K562 (cell line): ENCODE results near the gene NUP62. TPM values are rescaled to one million over a fixed set of nuclear protein-coding genes. Genes with fewer than 3 reads are reported as not detected.

Experiments
- ARID2 ChIP-seq: fragments of 450-650 bp; IDR thresholded peaks from 2 replicates; pipeline ENCODE4 v1.6.1; 2017; ENCODE audit warnings: antibody characterized with exemption, mild to moderate bottlenecking
- BCOR ChIP-seq: fragments of 450-650 bp; IDR thresholded peaks from 2 replicates; pipeline ENCODE4 v1.6.1; 2016
- BRD9 ChIP-seq: fragments of 450-650 bp; IDR thresholded peaks from 2 replicates; pipeline ENCODE4 v1.6.1; 2018; ENCODE audit warnings: low read depth; ENCODE audit not compliant: partially characterized antibody
- CCNT2 ChIP-seq: IDR thresholded peaks from 2 replicates; pipeline ENCODE4 v1.6.1; 2011; ENCODE audit warnings: borderline replicate concordance, low read depth, mild to moderate bottlenecking, moderate library complexity, mixed read lengths, low read length; ENCODE audit not compliant: insufficient read length; ENCODE audit errors: extremely low read depth
- MAFF ChIP-seq: IDR thresholded peaks from 2 replicates; pipeline ENCODE4 v1.6.1; 2012; ENCODE audit warnings: low read length, improper control_type of control experiment
- NEUROD1 ChIP-seq: fragments of 150-350 bp; IDR thresholded peaks from 2 replicates; pipeline ENCODE4 v1.6.1; 2014; ENCODE audit warnings: borderline replicate concordance, low read length, low read depth; ENCODE audit not compliant: partially characterized antibody
- PML ChIP-seq: IDR thresholded peaks from 2 replicates; pipeline ENCODE4 v1.6.1; 2012; ENCODE audit warnings: low read length, inconsistent platforms
- ZNF146 ChIP-seq: IDR thresholded peaks from one replicate; pipeline ENCODE4 v1.6.1; 2018; ENCODE audit warnings: missing compliant biosample characterization; ENCODE audit not compliant: unreplicated experiment
- ZNF165 ChIP-seq: fragments of 250-450 bp; sonication (Bioruptor Pico); IDR thresholded peaks from 2 replicates; pipeline ENCODE4 v1.4.0; 2020; ENCODE audit warnings: borderline replicate concordance
- polyA plus RNA-seq, 8 experiments: library from polyadenylated mRNA; depleted of rRNA in 4 of 8; stranded (reverse) in 5 of 8; unstranded in 3 of 8; fragments of >200 nt; fragmentation: Nextera tagmentation in 2 of 8; fragmentation: Illumina TruSeq in 1 of 8; extraction: Ambion mirVana in 2 of 8; extraction: Trizol in 1 of 8; gene quantifications; 2 replicates each; pipeline versions ENCODE4 v1.2.1 to v1.2.3, GENCODE V29; 2011 to 2014; ENCODE audit warnings: inconsistent platforms in 1 of 8, missing spikeins in 1 of 8
- total RNA-seq, 7 experiments: library from RNA; depleted of rRNA in 6 of 7; stranded (reverse); fragments of >200 nt in 6 of 7; fragmentation: Illumina TruSeq in 2 of 7; extraction: Trizol in 2 of 7; gene quantifications; 2 replicates each; pipeline versions ENCODE4 v1.2.1 to v1.2.3, GENCODE V29; 2011 to 2021; ENCODE audit warnings: low replicate concordance in 1 of 7
- TF ChIP-seq, protein P1 (sequence below): sonication (generic); formaldehyde crosslinking; IDR thresholded peaks from 2 replicates; pipeline ENCODE4 v1.8.1; 2023; ENCODE audit warnings: mild to moderate bottlenecking, missing genetic modification reagents
- TF ChIP-seq, protein P2 (sequence below): fragments of 450-650 bp; conservative IDR thresholded peaks from 2 replicates; pipeline ENCODE4 v1.6.1; 2016; ENCODE audit warnings: missing genetic modification characterization, low read depth, mild to moderate bottlenecking, control low read depth, missing compliant biosample characterization
- TF ChIP-seq, protein P3 (sequence below): fragments of 250-450 bp; sonication (Bioruptor Pico); IDR thresholded peaks from 2 replicates; pipeline ENCODE4 v1.8.0; 2021; ENCODE audit warnings: mild to moderate bottlenecking, moderate library complexity
- TF ChIP-seq, protein P4 (sequence below): fragments of 450-650 bp; formaldehyde crosslinking; IDR thresholded peaks from 2 replicates; pipeline ENCODE4 v1.4.0; 2020; ENCODE audit warnings: mild to moderate bottlenecking, moderate library complexity
- TF ChIP-seq, protein P5 (sequence below): fragments of 450-650 bp; IDR thresholded peaks from 2 replicates; pipeline ENCODE4 v1.6.1; 2017; ENCODE audit warnings: antibody characterized with exemption
- TF ChIP-seq, protein P6 (sequence below): sonication (generic); formaldehyde crosslinking; IDR thresholded peaks from 2 replicates; pipeline ENCODE4 v1.8.1; 2023; ENCODE audit warnings: mild to moderate bottlenecking, missing genetic modification reagents
- TF ChIP-seq, protein P7 (sequence below): fragments of 450-650 bp; formaldehyde crosslinking; IDR thresholded peaks from 2 replicates; pipeline ENCODE4 v1.4.0; 2022; ENCODE audit warnings: mild to moderate bottlenecking, moderate library complexity

The NUP62 gene
- total and polyA plus RNA-seq, 9 of the 15 experiments (the other 6 are each of a cell fraction or from before 2014, with no cell fraction given): 16.9 to 109 (median 66.0) TPM

DNA sequence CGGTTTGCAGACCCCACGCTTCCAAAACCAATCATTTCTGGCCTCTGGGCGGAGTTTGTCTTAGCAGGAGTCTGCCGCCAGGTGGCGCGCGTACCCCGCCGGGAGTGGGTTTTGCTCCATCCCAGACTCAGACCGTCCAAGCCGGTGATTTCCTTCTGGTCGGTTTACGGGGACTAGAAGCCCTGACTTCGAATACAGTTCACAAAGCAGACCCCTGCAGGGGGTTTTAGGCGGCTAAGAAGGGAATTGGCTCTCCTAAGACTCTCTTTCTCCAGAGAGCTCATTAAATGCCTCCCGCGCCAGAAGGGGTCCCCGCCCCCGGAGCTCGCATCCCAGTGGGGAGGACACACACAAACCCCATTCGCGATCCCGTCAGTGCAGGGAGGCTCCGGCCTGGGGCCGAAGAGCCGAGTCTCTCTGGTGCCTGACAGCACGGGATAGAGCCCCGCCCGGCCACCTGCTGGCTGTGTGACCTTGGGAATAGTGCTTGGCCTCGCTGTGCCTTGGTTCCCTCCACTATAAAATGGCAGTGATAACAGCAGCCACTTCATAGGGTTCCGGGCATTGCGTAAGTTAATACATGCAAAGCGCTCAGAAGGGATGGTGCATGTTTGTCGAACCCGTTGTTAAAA lies 8.6 kb upstream of the NUP62 start (continued):
- TF ChIP-seq ZNF146 (CRISPR knock-in tag) (no peak), NEUROD1 (no peak), CCNT2 (no peak), MAFF (no peak), BRD9 (no peak), ZNF165 (CRISPR knock-in tag) (no peak), BCOR (0 out of 2 replicates have a peak, but pooled peaks have one; percentile 37), ARID2 (peak; percentile 87), PML (no peak)
- TF ChIP-seq, protein P1, sequence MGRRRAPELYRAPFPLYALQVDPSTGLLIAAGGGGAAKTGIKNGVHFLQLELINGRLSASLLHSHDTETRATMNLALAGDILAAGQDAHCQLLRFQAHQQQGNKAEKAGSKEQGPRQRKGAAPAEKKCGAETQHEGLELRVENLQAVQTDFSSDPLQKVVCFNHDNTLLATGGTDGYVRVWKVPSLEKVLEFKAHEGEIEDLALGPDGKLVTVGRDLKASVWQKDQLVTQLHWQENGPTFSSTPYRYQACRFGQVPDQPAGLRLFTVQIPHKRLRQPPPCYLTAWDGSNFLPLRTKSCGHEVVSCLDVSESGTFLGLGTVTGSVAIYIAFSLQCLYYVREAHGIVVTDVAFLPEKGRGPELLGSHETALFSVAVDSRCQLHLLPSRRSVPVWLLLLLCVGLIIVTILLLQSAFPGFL (CRISPR knock-in tag): 0 out of 2 replicates have a peak, but pooled peaks have one; percentile 20
- TF ChIP-seq, protein P2, sequence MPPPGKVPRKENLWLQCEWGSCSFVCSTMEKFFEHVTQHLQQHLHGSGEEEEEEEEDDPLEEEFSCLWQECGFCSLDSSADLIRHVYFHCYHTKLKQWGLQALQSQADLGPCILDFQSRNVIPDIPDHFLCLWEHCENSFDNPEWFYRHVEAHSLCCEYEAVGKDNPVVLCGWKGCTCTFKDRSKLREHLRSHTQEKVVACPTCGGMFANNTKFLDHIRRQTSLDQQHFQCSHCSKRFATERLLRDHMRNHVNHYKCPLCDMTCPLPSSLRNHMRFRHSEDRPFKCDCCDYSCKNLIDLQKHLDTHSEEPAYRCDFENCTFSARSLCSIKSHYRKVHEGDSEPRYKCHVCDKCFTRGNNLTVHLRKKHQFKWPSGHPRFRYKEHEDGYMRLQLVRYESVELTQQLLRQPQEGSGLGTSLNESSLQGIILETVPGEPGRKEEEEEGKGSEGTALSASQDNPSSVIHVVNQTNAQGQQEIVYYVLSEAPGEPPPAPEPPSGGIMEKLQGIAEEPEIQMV (tag): peak; percentile 94
- TF ChIP-seq, protein P3, sequence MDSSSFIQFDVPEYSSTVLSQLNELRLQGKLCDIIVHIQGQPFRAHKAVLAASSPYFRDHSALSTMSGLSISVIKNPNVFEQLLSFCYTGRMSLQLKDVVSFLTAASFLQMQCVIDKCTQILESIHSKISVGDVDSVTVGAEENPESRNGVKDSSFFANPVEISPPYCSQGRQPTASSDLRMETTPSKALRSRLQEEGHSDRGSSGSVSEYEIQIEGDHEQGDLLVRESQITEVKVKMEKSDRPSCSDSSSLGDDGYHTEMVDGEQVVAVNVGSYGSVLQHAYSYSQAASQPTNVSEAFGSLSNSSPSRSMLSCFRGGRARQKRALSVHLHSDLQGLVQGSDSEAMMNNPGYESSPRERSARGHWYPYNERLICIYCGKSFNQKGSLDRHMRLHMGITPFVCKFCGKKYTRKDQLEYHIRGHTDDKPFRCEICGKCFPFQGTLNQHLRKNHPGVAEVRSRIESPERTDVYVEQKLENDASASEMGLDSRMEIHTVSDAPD (CRISPR knock-in tag): no peak
- TF ChIP-seq, protein P4, sequence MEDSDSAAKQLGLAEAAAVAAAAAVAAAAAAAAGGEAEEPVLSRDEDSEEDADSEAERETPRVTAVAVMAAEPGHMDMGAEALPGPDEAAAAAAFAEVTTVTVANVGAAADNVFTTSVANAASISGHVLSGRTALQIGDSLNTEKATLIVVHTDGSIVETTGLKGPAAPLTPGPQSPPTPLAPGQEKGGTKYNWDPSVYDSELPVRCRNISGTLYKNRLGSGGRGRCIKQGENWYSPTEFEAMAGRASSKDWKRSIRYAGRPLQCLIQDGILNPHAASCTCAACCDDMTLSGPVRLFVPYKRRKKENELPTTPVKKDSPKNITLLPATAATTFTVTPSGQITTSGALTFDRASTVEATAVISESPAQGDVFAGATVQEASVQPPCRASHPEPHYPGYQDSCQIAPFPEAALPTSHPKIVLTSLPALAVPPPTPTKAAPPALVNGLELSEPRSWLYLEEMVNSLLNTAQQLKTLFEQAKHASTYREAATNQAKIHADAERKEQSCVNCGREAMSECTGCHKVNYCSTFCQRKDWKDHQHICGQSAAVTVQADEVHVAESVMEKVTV (CRISPR knock-in tag): peak; percentile 93
- TF ChIP-seq, protein P5, sequence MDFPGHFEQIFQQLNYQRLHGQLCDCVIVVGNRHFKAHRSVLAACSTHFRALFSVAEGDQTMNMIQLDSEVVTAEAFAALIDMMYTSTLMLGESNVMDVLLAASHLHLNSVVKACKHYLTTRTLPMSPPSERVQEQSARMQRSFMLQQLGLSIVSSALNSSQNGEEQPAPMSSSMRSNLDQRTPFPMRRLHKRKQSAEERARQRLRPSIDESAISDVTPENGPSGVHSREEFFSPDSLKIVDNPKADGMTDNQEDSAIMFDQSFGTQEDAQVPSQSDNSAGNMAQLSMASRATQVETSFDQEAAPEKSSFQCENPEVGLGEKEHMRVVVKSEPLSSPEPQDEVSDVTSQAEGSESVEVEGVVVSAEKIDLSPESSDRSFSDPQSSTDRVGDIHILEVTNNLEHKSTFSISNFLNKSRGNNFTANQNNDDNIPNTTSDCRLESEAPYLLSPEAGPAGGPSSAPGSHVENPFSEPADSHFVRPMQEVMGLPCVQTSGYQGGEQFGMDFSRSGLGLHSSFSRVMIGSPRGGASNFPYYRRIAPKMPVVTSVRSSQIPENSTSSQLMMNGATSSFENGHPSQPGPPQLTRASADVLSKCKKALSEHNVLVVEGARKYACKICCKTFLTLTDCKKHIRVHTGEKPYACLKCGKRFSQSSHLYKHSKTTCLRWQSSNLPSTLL: peak; percentile 91
- TF ChIP-seq, protein P6, sequence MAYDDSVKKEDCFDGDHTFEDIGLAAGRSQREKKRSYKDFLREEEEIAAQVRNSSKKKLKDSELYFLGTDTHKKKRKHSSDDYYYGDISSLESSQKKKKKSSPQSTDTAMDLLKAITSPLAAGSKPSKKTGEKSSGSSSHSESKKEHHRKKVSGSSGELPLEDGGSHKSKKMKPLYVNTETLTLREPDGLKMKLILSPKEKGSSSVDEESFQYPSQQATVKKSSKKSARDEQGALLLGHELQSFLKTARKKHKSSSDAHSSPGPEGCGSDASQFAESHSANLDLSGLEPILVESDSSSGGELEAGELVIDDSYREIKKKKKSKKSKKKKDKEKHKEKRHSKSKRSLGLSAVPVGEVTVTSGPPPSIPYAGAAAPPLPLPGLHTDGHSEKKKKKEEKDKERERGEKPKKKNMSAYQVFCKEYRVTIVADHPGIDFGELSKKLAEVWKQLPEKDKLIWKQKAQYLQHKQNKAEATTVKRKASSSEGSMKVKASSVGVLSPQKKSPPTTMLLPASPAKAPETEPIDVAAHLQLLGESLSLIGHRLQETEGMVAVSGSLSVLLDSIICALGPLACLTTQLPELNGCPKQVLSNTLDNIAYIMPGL (CRISPR knock-in tag): peak; percentile 65; the same call in 1 of the 2 replicates
- TF ChIP-seq, protein P7, sequence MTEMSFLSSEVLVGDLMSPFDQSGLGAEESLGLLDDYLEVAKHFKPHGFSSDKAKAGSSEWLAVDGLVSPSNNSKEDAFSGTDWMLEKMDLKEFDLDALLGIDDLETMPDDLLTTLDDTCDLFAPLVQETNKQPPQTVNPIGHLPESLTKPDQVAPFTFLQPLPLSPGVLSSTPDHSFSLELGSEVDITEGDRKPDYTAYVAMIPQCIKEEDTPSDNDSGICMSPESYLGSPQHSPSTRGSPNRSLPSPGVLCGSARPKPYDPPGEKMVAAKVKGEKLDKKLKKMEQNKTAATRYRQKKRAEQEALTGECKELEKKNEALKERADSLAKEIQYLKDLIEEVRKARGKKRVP (CRISPR knock-in tag): no peak
